ENCODE measurements around the gene MAPK8. TPM values are rescaled to one million over a fixed set of nuclear protein-coding genes. Genes with fewer than 3 reads are reported as not detected.

The MAPK8 gene
- total RNA-seq, 4 donors from 2014 or later: 29.7 to 126 (median 67.8) TPM

- 93 to 100% methylated on average over 2 of the region's 2 CpGs for WGBS, 2 donors (ENCODE audit: low coverage in 1 of 2)
- Histone ChIP-seq H3K27ac (no peak overlapping the region), H3K4me1 (peaks cover 0 to 22% (median 12%) of the 10 kb centered on the region in 4 donors), H3K4me3 (no peak overlapping the region), H3K27me3 (no peaks in the 10 kb centered on the region), H3K36me3 (no peaks in the 10 kb centered on the region), H3K9me3 (no peaks in the 10 kb centered on the region)
- in situ Hi-C loops (cut with MboI; ENCODE audit: low pct_ligation_motif_present in 1 of 4, low pct_unique_long_range_greater_than_20kb in 1 of 4, low sequenced_read_pairs in 3 of 4) (loop anchor here (25.0 kb wide), 3 partner anchors 176 to 301 kb away; no protein-coding TSS in a partner anchor), intact Hi-C loops (cut with DNase I; ENCODE audit: low total_unique reads) (loop anchor here (10.0 kb wide), 1 partner anchor 294 kb away; no protein-coding TSS in a partner anchor)
- TF ChIP-seq EP300 (IDR thresholded peaks at IDR 0.05; ENCODE audit: low read depth) (no peak), POLR2A (IDR thresholded peaks at IDR 0.05) (no peak), POLR2AphosphoS5 (IDR thresholded peaks at IDR 0.05) (no peak), CTCF (IDR thresholded peaks at IDR 0.05) (no peak)
- DNase-seq: no peak
Observed at GRCh38 chr10:48361176-48361575, 54.7 kb downstream of the MAPK8 start.

- H3K27ac ChIP-seq: no peak overlapping the region
- no peaks in the 10 kb centered on the region for H3K9me3 ChIP-seq
- H3K36me3 ChIP-seq: no peaks in the 10 kb centered on the region
- peaks cover 0 to 24% (median 12%) of the 10 kb centered on the region in 4 donors for H3K4me1 ChIP-seq
- WGBS, 2 donors (ENCODE audit: low coverage in 1 of 2): 54% methylated on average over 5 of the region's 5 CpGs
- TF ChIP-seq CTCF (IDR thresholded peaks at IDR 0.05) (peak; percentile 46 to 66 (median 54)), POLR2A (IDR thresholded peaks at IDR 0.05) (no peak)
- no peak overlapping the region for H3K4me3 ChIP-seq
- intact Hi-C loops (cut with DNase I; ENCODE audit: low total_unique reads): loop anchor here (10.0 kb wide), 1 partner anchor 291 kb away; no protein-coding TSS in a partner anchor
- H3K27me3 ChIP-seq: no peaks in the 10 kb centered on the region
- in situ Hi-C loops (cut with MboI; ENCODE audit: low pct_ligation_motif_present in 1 of 4, low pct_unique_long_range_greater_than_20kb in 1 of 4, low sequenced_read_pairs in 3 of 4): loop anchor here (25.0 kb wide), 3 partner anchors 174 to 299 kb away; no protein-coding TSS in a partner anchor
- peak; percentile 11 for DNase-seq
Observed at GRCh38 chr10:48363617-48364355, 57.3 kb downstream of the MAPK8 start.

GRCh38 chr10:48364659-48365405 is 58.4 kb downstream of the MAPK8 start:
- Histone ChIP-seq H3K27ac (no peak overlapping the region), H3K4me1 (peaks cover 0 to 24% (median 12%) of the 10 kb centered on the region in 4 donors), H3K27me3 (no peaks in the 10 kb centered on the region), H3K36me3 (no peaks in the 10 kb centered on the region), H3K4me3 (no peak overlapping the region), H3K9me3 (no peaks in the 10 kb centered on the region)
- 53 to 54% methylated on average over 3 of the region's 3 CpGs for WGBS, 2 donors (ENCODE audit: low coverage in 1 of 2)
- intact Hi-C loops (cut with DNase I; ENCODE audit: low total_unique reads): loop anchor here (10.0 kb wide), 1 partner anchor 290 kb away; no protein-coding TSS in a partner anchor
- TF ChIP-seq CTCF (IDR thresholded peaks at IDR 0.05) (no peak), POLR2AphosphoS5 (IDR thresholded peaks at IDR 0.05) (no peak), EP300 (IDR thresholded peaks at IDR 0.05; ENCODE audit: low read depth) (no peak), POLR2A (IDR thresholded peaks at IDR 0.05) (no peak)
- in situ Hi-C loops (cut with MboI; ENCODE audit: low pct_ligation_motif_present in 1 of 4, low pct_unique_long_range_greater_than_20kb in 1 of 4, low sequenced_read_pairs in 3 of 4): loop anchor here (25.0 kb wide), 3 partner anchors 172 to 297 kb away; no protein-coding TSS in a partner anchor
- no peak for DNase-seq

GRCh38 chr10:48365668-48366067 is 59.2 kb downstream of the MAPK8 start:
- no peak for DNase-seq
- no peak overlapping the region for H3K27ac ChIP-seq
- peaks cover 0 to 24% (median 12%) of the 10 kb centered on the region in 4 donors for H3K4me1 ChIP-seq
- H3K4me3 ChIP-seq: no peak overlapping the region
- no peaks in the 10 kb centered on the region for H3K36me3 ChIP-seq
- no peaks in the 10 kb centered on the region for H3K27me3 ChIP-seq
- TF ChIP-seq POLR2AphosphoS5 (IDR thresholded peaks at IDR 0.05) (no peak), CTCF (IDR thresholded peaks at IDR 0.05) (no peak)
- H3K9me3 ChIP-seq: no peaks in the 10 kb centered on the region
- in situ Hi-C loops (cut with MboI; ENCODE audit: low pct_ligation_motif_present in 1 of 4, low pct_unique_long_range_greater_than_20kb in 1 of 4, low sequenced_read_pairs in 3 of 4) (loop anchor here (25.0 kb wide), 3 partner anchors 172 to 297 kb away; no protein-coding TSS in a partner anchor), intact Hi-C loops (cut with DNase I; ENCODE audit: low total_unique reads) (loop anchor here (10.0 kb wide), 1 partner anchor 289 kb away; no protein-coding TSS in a partner anchor)
- 97 to 100% methylated on average over 1 of the region's 1 CpG for WGBS, 2 donors (ENCODE audit: low coverage in 1 of 2)

Data from transverse colon (tissue), 4 donors.